HG03439 (cell line): ENCODE measurements around the gene WDFY3.

Experiments
- ATAC-seq: cut with Tn5 transposase; IDR thresholded peaks from one replicate; pipeline ENCODE4 v1.9.1; 2021; ENCODE audit warnings: mild to moderate bottlenecking, moderate library complexity; ENCODE audit not compliant: unreplicated experiment

WDFY3 gene

GRCh38 chr4:84734037-84734436, 232.5 kb downstream of the WDFY3 start:
- ATAC-seq: no peak

GRCh38 chr4:84733343-84734033, 233.0 kb downstream of the WDFY3 start:
- ATAC-seq: no peak

GRCh38 chr4:84730375-84730774, 236.1 kb downstream of the WDFY3 start:
- ATAC-seq: no peak

- ATAC-seq: no peak
These were observed 239.0 kb downstream of the WDFY3 start for GRCh38 chr4:84727491-84727890.

GRCh38 chr4:84726356-84726755, 240.1 kb downstream of the WDFY3 start:
- ATAC-seq: no peak

- ATAC-seq: no peak
These were observed 243.8 kb downstream of the WDFY3 start for GRCh38 chr4:84722720-84723119.

GRCh38 chr4:84719115-84719514, 247.4 kb downstream of the WDFY3 start:
- no peak for ATAC-seq

GRCh38 chr4:84718699-84719098, 247.8 kb downstream of the WDFY3 start:
- no peak for ATAC-seq

GRCh38 chr4:84710548-84710947, 255.9 kb downstream of the WDFY3 start:
- no peak for ATAC-seq

GRCh38 chr4:84708406-84709135, 257.9 kb downstream of the WDFY3 start:
- ATAC-seq: no peak

- no peak for ATAC-seq
These were observed 260.2 kb downstream of the WDFY3 start for GRCh38 chr4:84706286-84706685.

- ATAC-seq: no peak
These were observed 267.4 kb downstream of the WDFY3 start for GRCh38 chr4:84699001-84699671.

GRCh38 chr4:84697615-84698201, 268.8 kb downstream of the WDFY3 start:
- ATAC-seq: no peak

- ATAC-seq: no peak
These were observed 269.3 kb downstream of the WDFY3 start for GRCh38 chr4:84697159-84697558.

- no peak for ATAC-seq
These were observed 274.7 kb downstream of the WDFY3 start for GRCh38 chr4:84691800-84692199.

GRCh38 chr4:84691170-84691691, 275.3 kb downstream of the WDFY3 start:
- no peak for ATAC-seq

GRCh38 chr4:84690481-84690880, 276.0 kb downstream of the WDFY3 start:
- no peak for ATAC-seq

GRCh38 chr4:84689197-84689596, 277.3 kb downstream of the WDFY3 start:
- ATAC-seq: no peak

GRCh38 chr4:84688605-84689004, 277.9 kb downstream of the WDFY3 start:
- no peak for ATAC-seq

GRCh38 chr4:84685105-84685504, 281.4 kb downstream of the WDFY3 start:
- ATAC-seq: no peak

GRCh38 chr4:84684361-84684760, 282.1 kb downstream of the WDFY3 start:
- ATAC-seq: no peak
